Neural cell (in vitro differentiated cells): ENCODE measurements around the gene DSTN. TPM values are rescaled to one million over a fixed set of nuclear protein-coding genes. Genes with fewer than 3 reads are reported as not detected.

Experiments
- H2AFZ ChIP-seq: fragments of 200-600, 300-800 bp; sonication (generic), shearing (Covaris generic); 2 replicates; pipeline ENCODE4 v1.6.0; 2014; ENCODE audit warnings: low read depth, mild to moderate bottlenecking, antibody characterized with exemption, low read length, moderate library complexity
- H3F3A ChIP-seq: fragments of 200-600 bp; shearing (Covaris generic); 2 replicates; pipeline ENCODE4 v1.6.1; 2016; ENCODE audit warnings: mild to moderate bottlenecking, moderate library complexity, mixed read lengths, antibody characterized with exemption, low read length; ENCODE audit not compliant: insufficient read depth, poor library complexity, severe bottlenecking
- H3K27ac ChIP-seq: fragments of 200-600, 300-800 bp; sonication (generic), shearing (Covaris generic); 2 replicates; pipeline ENCODE4 v1.5.1; 2014; ENCODE audit warnings: mild to moderate bottlenecking, low read length, moderate library complexity
- H3K27me3 ChIP-seq: fragments of 300-800, 200-600 bp; sonication (generic), shearing (Covaris generic); 2 replicates; pipeline ENCODE4 v1.6.0; 2014; ENCODE audit warnings: mild to moderate bottlenecking, low read depth, low read length, moderate library complexity; ENCODE audit not compliant: insufficient read depth
- H3K36me3 ChIP-seq: fragments of 300-800, 200-600 bp; sonication (generic), shearing (Covaris generic); 2 replicates; pipeline ENCODE4 v1.5.1; 2014; ENCODE audit warnings: mild to moderate bottlenecking, antibody characterized with exemption, low read length, moderate library complexity; ENCODE audit not compliant: insufficient read depth
- H3K4me2 ChIP-seq: fragments of 300-800, 200-600 bp; sonication (generic), shearing (Covaris generic); 2 replicates; pipeline ENCODE4 v1.6.0; 2014; ENCODE audit warnings: mild to moderate bottlenecking, low read length
- H3K4me3 ChIP-seq: fragments of 300-800, 200-600 bp; sonication (generic), shearing (Covaris generic); 2 replicates; pipeline ENCODE4 v1.5.1; 2014; ENCODE audit warnings: mild to moderate bottlenecking, low read length, moderate library complexity
- H3K79me2 ChIP-seq: fragments of 200-600 bp; shearing (Covaris generic); replicated peaks from 2 replicates; pipeline ENCODE4 v1.6.0; 2014; ENCODE audit warnings: mild to moderate bottlenecking, low read length, moderate library complexity; ENCODE audit not compliant: insufficient read depth
- H3K9ac ChIP-seq: fragments of 300-800, 200-600 bp; sonication (generic), shearing (Covaris generic); 2 replicates; pipeline ENCODE4 v1.6.1; 2016; ENCODE audit warnings: mild to moderate bottlenecking, low read length, mixed read lengths
- H3K9me2 ChIP-seq: fragments of 200-600 bp; shearing (Covaris generic); 2 replicates; pipeline ENCODE4 v1.6.1; 2016; ENCODE audit warnings: mild to moderate bottlenecking, low read length, mixed read lengths; ENCODE audit not compliant: insufficient read depth
- H3K9me3 ChIP-seq: fragments of 200-600, 300-800 bp; sonication (generic), shearing (Covaris generic); 2 replicates; pipeline ENCODE4 v1.6.1; 2016; ENCODE audit warnings: mild to moderate bottlenecking, mixed run types, low read length, moderate library complexity, mixed read lengths
- H4K20me1 ChIP-seq: fragments of 200-600 bp; shearing (Covaris generic); 2 replicates; pipeline ENCODE4 v1.6.1; 2016; ENCODE audit warnings: mild to moderate bottlenecking, mixed run types; ENCODE audit not compliant: insufficient read depth
- CTCF ChIP-seq: fragments of 450-650 bp; IDR thresholded peaks from 2 replicates; pipeline ENCODE4 v1.5.1; 2014; ENCODE audit warnings: antibody characterized with exemption, mild to moderate bottlenecking, moderate library complexity; ENCODE audit not compliant: poor library complexity, severe bottlenecking
- EP300 ChIP-seq: fragments of 450-650 bp; conservative IDR thresholded peaks from 2 replicates; pipeline ENCODE4 v1.6.1; 2014; ENCODE audit warnings: antibody characterized with exemption, mild to moderate bottlenecking, moderate library complexity; ENCODE audit not compliant: poor library complexity, severe bottlenecking
- EZH2 ChIP-seq: fragments of 200-600, 300-800 bp; shearing (Covaris generic), sonication (generic); IDR thresholded peaks from 2 replicates; pipeline ENCODE4 v1.6.1; 2014; ENCODE audit warnings: antibody characterized with exemption, low read length, borderline replicate concordance, mild to moderate bottlenecking; ENCODE audit not compliant: insufficient read depth, poor library complexity, severe bottlenecking
- MXI1 ChIP-seq: fragments of 450-650 bp; conservative IDR thresholded peaks from 2 replicates; pipeline ENCODE4 v1.6.1; 2014; ENCODE audit warnings: antibody characterized with exemption, mild to moderate bottlenecking; ENCODE audit not compliant: poor library complexity, severe bottlenecking
- POLR2AphosphoS5 ChIP-seq: IDR thresholded peaks from 2 replicates; pipeline ENCODE4 v1.6.1; 2012
- RAD21 ChIP-seq: fragments of 450-650 bp; conservative IDR thresholded peaks from 2 replicates; pipeline ENCODE4 v1.6.1; 2014; ENCODE audit warnings: antibody characterized with exemption, mild to moderate bottlenecking, moderate library complexity
- REST ChIP-seq: IDR thresholded peaks from 2 replicates; pipeline ENCODE4 v1.6.1; 2012; ENCODE audit warnings: borderline replicate concordance
- SMC3 ChIP-seq: fragments of 450-650 bp; conservative IDR thresholded peaks from 2 replicates; pipeline ENCODE4 v1.6.1; 2014; ENCODE audit warnings: antibody characterized with exemption, mild to moderate bottlenecking, moderate library complexity; ENCODE audit not compliant: poor library complexity
- TAF1 ChIP-seq: IDR thresholded peaks from 2 replicates; pipeline ENCODE4 v1.6.1; 2012; ENCODE audit warnings: low read depth
- polyA plus RNA-seq: library from polyadenylated mRNA; depleted of rRNA; stranded (reverse); fragments of >200 nt; gene quantifications from 2 replicates; pipeline ENCODE4 v1.2.3, GENCODE V29; 2014

DSTN gene
- polyA plus RNA-seq, 1 donor from 2014 or later: 276 TPM

GRCh38 chr20:17625246-17626051 is 55.6 kb downstream of the DSTN start:
- Histone ChIP-seq H3K4me3 (no peak overlapping the region), H3K27ac (no peak overlapping the region), H4K20me1 (no peaks in the 10 kb centered on the region), H3F3A (no peaks in the 10 kb centered on the region), H3K79me2 (no peaks in the 10 kb centered on the region), H3K9me2 (no peaks in the 10 kb centered on the region), H3K4me2 (no peak overlapping the region), H3K27me3 (no peaks in the 10 kb centered on the region), H3K36me3 (no peaks in the 10 kb centered on the region), H3K9me3 (no peaks in the 10 kb centered on the region), H3K9ac (no peak overlapping the region), H2AFZ (no peak overlapping the region)
- no peak for TF ChIP-seq RAD21
- no peak for TF ChIP-seq SMC3
- TF ChIP-seq EZH2: no peak

- H3K36me3 ChIP-seq: no peaks in the 10 kb centered on the region
- H2AFZ ChIP-seq: no peak overlapping the region
- H4K20me1 ChIP-seq: no peaks in the 10 kb centered on the region
- H3K4me2 ChIP-seq: no peak overlapping the region
- no peak overlapping the region for H3K27ac ChIP-seq
- H3F3A ChIP-seq: no peaks in the 10 kb centered on the region
- no peak overlapping the region for H3K9ac ChIP-seq
- no peaks in the 10 kb centered on the region for H3K9me2 ChIP-seq
- H3K9me3 ChIP-seq: no peaks in the 10 kb centered on the region
- no peak overlapping the region for H3K4me3 ChIP-seq
- H3K27me3 ChIP-seq: no peaks in the 10 kb centered on the region
- no peak for TF ChIP-seq MXI1
- TF ChIP-seq RAD21: no peak
- TF ChIP-seq POLR2AphosphoS5: no peak
- TF ChIP-seq CTCF: no peak
- TF ChIP-seq TAF1: no peak
- no peak for TF ChIP-seq REST
- no peak for TF ChIP-seq EP300
- TF ChIP-seq EZH2: no peak
- no peak for TF ChIP-seq SMC3
- no peaks in the 10 kb centered on the region for H3K79me2 ChIP-seq
Measured at GRCh38 chr20:17626217-17627007, 56.5 kb downstream of the DSTN start.
